K562 (cell line): ENCODE data around the gene SNRNP200. TPM values are rescaled to one million over a fixed set of nuclear protein-coding genes. Genes with fewer than 3 reads are reported as not detected.

Source experiments
- HDGF ChIP-seq: fragments of 450-650 bp; IDR thresholded peaks from 2 replicates; pipeline ENCODE4 v1.6.1; 2016
- HIVEP1 ChIP-seq: fragments of 250-450 bp; sonication (Bioruptor Pico); IDR thresholded peaks from 2 replicates; pipeline ENCODE4 v1.4.0; 2020; ENCODE audit warnings: mild to moderate bottlenecking
- KAT8 ChIP-seq: fragments of 450-650 bp; IDR thresholded peaks from 2 replicates; pipeline ENCODE4 v1.6.1; 2016; ENCODE audit warnings: low read depth, mild to moderate bottlenecking
- MBD2 ChIP-seq: sonication (generic); IDR thresholded peaks from 2 replicates; pipeline ENCODE4 v1.6.1; 2016; ENCODE audit warnings: low read depth, borderline replicate concordance
- MCM2 ChIP-seq: fragments of 450-650 bp; IDR thresholded peaks from 2 replicates; pipeline ENCODE4 v1.6.1; 2017; ENCODE audit warnings: low read depth, mild to moderate bottlenecking
- MCM3 ChIP-seq: fragments of 450-650 bp; IDR thresholded peaks from 2 replicates; pipeline ENCODE4 v1.6.1; 2016
- PTRF ChIP-seq: fragments of 450-650 bp; IDR thresholded peaks from 2 replicates; pipeline ENCODE4 v1.6.1; 2016; ENCODE audit warnings: mild to moderate bottlenecking, missing genetic modification characterization, missing compliant biosample characterization
- PURB ChIP-seq: sonication (generic); formaldehyde crosslinking; IDR thresholded peaks from 2 replicates; pipeline ENCODE4 v1.9.0; 2021; ENCODE audit warnings: low read depth, mild to moderate bottlenecking, missing genetic modification reagents
- RBBP5 ChIP-seq: fragments of 200-600 bp; sonication (generic); IDR thresholded peaks from 2 replicates; pipeline ENCODE4 v1.6.1; 2012; ENCODE audit warnings: borderline replicate concordance, mild to moderate bottlenecking, low read length, control low read depth, inconsistent platforms; ENCODE audit not compliant: insufficient read depth, poor library complexity, severe bottlenecking
- TEAD1 ChIP-seq, 2 experiments: fragments of 450-650 bp in 1 of 2; sonication (generic) in 1 of 2; formaldehyde crosslinking; IDR thresholded peaks; 2 replicates each; pipeline versions ENCODE4 v1.4.0 to v1.8.0; 2020 to 2022; ENCODE audit warnings: mild to moderate bottlenecking in 2 of 2, missing genetic modification reagents in 1 of 2
- THAP7 ChIP-seq: fragments of 250-450 bp; sonication (Bioruptor Pico); IDR thresholded peaks from 2 replicates; pipeline ENCODE4 v1.5.0; 2021
- ZFX ChIP-seq: sonication (generic); formaldehyde crosslinking; IDR thresholded peaks from 2 replicates; pipeline ENCODE4 v1.8.0; 2022; ENCODE audit warnings: mild to moderate bottlenecking, missing genetic modification reagents, moderate library complexity
- ZNF282 ChIP-seq: sonication (generic); formaldehyde crosslinking; IDR thresholded peaks from 2 replicates; pipeline ENCODE4 v1.8.1; 2023; ENCODE audit warnings: missing genetic modification reagents
- ZNF695 ChIP-seq: fragments of 450-650 bp; formaldehyde crosslinking; IDR thresholded peaks from 2 replicates; pipeline ENCODE4 v1.4.0; 2020; ENCODE audit warnings: mild to moderate bottlenecking, moderate library complexity
- ZNF830 ChIP-seq: fragments of 250-450 bp; sonication (Bioruptor Pico); IDR thresholded peaks from 2 replicates; pipeline ENCODE4 v1.5.0; 2021; ENCODE audit warnings: mild to moderate bottlenecking
- polyA plus RNA-seq, 8 experiments: library from polyadenylated mRNA; depleted of rRNA in 4 of 8; stranded (reverse) in 5 of 8; unstranded in 3 of 8; fragments of >200 nt; fragmentation: Nextera tagmentation in 2 of 8; fragmentation: Illumina TruSeq in 1 of 8; extraction: Ambion mirVana in 2 of 8; extraction: Trizol in 1 of 8; gene quantifications; 2 replicates each; pipeline versions ENCODE4 v1.2.1 to v1.2.3, GENCODE V29; 2011 to 2014; ENCODE audit warnings: inconsistent platforms in 1 of 8, missing spikeins in 1 of 8
- total RNA-seq, 7 experiments: library from RNA; depleted of rRNA in 6 of 7; stranded (reverse); fragments of >200 nt in 6 of 7; fragmentation: Illumina TruSeq in 2 of 7; extraction: Trizol in 2 of 7; gene quantifications; 2 replicates each; pipeline versions ENCODE4 v1.2.1 to v1.2.3, GENCODE V29; 2011 to 2021; ENCODE audit warnings: low replicate concordance in 1 of 7
- TF ChIP-seq, protein P1 (sequence below): fragments of 450-650 bp; IDR thresholded peaks from 2 replicates; pipeline ENCODE4 v1.6.1; 2018; ENCODE audit not compliant: partially characterized antibody
- TF ChIP-seq, protein P2 (sequence below), 2 experiments: IDR thresholded peaks in 1 of 2; conservative IDR thresholded peaks in 1 of 2; 2 replicates each; pipeline ENCODE4 v1.6.1; 2016; ENCODE audit warnings: low read depth in 2 of 2, mild to moderate bottlenecking in 1 of 2, missing compliant biosample characterization in 1 of 2, missing genetic modification characterization in 1 of 2, moderate library complexity in 1 of 2
- TF ChIP-seq, protein P3 (sequence below): fragments of 200-800 bp; sonication (Bioruptor generic); IDR thresholded peaks from 2 replicates; pipeline ENCODE4 v1.6.1; 2017; ENCODE audit warnings: missing genetic modification characterization, missing compliant biosample characterization
- TF ChIP-seq, protein P4 (sequence below): fragments of 450-650 bp; formaldehyde crosslinking; conservative IDR thresholded peaks from 2 replicates; pipeline ENCODE4 v1.4.0; 2022; ENCODE audit warnings: mild to moderate bottlenecking, missing genetic modification characterization

The SNRNP200 gene
- total and polyA plus RNA-seq, 9 of the 15 experiments (the other 6 are each of a cell fraction or from before 2014, with no cell fraction given): 76.1 to 231 (median 155) TPM

- TF ChIP-seq, protein P1, sequence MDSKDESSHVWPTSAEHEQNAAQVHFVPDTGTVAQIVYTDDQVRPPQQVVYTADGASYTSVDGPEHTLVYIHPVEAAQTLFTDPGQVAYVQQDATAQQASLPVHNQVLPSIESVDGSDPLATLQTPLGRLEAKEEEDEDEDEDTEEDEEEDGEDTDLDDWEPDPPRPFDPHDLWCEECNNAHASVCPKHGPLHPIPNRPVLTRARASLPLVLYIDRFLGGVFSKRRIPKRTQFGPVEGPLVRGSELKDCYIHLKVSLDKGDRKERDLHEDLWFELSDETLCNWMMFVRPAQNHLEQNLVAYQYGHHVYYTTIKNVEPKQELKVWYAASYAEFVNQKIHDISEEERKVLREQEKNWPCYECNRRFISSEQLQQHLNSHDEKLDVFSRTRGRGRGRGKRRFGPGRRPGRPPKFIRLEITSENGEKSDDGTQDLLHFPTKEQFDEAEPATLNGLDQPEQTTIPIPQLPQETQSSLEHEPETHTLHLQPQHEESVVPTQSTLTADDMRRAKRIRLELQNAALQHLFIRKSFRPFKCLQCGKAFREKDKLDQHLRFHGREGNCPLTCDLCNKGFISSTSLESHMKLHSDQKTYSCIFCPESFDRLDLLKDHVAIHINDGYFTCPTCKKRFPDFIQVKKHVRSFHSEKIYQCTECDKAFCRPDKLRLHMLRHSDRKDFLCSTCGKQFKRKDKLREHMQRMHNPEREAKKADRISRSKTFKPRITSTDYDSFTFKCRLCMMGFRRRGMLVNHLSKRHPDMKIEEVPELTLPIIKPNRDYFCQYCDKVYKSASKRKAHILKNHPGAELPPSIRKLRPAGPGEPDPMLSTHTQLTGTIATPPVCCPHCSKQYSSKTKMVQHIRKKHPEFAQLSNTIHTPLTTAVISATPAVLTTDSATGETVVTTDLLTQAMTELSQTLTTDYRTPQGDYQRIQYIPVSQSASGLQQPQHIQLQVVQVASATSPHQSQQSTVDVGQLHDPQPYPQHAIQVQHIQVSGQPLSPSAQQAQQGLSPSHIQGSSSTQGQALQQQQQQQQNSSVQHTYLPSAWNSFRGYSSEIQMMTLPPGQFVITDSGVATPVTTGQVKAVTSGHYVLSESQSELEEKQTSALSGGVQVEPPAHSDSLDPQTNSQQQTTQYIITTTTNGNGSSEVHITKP: no peak
- TF ChIP-seq TEAD1 (CRISPR knock-in tag; IDR thresholded peaks at IDR 0.05) (no peak), PURB (CRISPR knock-in tag) (no peak), MBD2 (no peak), THAP7 (CRISPR knock-in tag) (no peak), HDGF (no peak), ZNF695 (no peak), MCM2 (no peak), ZFX (CRISPR knock-in tag) (no peak), KAT8 (no peak), ZNF282 (no peak), ZNF830 (CRISPR knock-in tag) (0 out of 2 replicates have a peak, but pooled peaks have one; percentile 67), PTRF (tag) (no peak), MCM3 (no peak), HIVEP1 (no peak), RBBP5 (peak; percentile 73)
- TF ChIP-seq, protein P2, sequence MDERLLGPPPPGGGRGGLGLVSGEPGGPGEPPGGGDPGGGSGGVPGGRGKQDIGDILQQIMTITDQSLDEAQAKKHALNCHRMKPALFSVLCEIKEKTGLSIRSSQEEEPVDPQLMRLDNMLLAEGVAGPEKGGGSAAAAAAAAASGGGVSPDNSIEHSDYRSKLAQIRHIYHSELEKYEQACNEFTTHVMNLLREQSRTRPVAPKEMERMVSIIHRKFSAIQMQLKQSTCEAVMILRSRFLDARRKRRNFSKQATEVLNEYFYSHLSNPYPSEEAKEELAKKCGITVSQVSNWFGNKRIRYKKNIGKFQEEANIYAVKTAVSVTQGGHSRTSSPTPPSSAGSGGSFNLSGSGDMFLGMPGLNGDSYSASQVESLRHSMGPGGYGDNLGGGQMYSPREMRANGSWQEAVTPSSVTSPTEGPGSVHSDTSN (CRISPR knock-in tag; IDR thresholded peaks at IDR 0.05; ENCODE audit: low read depth): no peak
- TF ChIP-seq, protein P2 (tag; conservative IDR thresholded peaks at IDR 0.05; ENCODE audit: low read depth): no peak
- TF ChIP-seq, protein P3, sequence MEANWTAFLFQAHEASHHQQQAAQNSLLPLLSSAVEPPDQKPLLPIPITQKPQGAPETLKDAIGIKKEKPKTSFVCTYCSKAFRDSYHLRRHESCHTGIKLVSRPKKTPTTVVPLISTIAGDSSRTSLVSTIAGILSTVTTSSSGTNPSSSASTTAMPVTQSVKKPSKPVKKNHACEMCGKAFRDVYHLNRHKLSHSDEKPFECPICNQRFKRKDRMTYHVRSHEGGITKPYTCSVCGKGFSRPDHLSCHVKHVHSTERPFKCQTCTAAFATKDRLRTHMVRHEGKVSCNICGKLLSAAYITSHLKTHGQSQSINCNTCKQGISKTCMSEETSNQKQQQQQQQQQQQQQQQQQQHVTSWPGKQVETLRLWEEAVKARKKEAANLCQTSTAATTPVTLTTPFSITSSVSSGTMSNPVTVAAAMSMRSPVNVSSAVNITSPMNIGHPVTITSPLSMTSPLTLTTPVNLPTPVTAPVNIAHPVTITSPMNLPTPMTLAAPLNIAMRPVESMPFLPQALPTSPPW: no peak
- TF ChIP-seq, protein P4, sequence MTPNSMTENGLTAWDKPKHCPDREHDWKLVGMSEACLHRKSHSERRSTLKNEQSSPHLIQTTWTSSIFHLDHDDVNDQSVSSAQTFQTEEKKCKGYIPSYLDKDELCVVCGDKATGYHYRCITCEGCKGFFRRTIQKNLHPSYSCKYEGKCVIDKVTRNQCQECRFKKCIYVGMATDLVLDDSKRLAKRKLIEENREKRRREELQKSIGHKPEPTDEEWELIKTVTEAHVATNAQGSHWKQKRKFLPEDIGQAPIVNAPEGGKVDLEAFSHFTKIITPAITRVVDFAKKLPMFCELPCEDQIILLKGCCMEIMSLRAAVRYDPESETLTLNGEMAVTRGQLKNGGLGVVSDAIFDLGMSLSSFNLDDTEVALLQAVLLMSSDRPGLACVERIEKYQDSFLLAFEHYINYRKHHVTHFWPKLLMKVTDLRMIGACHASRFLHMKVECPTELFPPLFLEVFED (CRISPR knock-in tag): no peak
These were observed 40.0 kb downstream of the SNRNP200 start (continued) for GRCh38 chr2:96265349-96265839.
